Upper lobe of left lung (tissue), 6 donors: ENCODE results near the gene ZNF219. TPM values are rescaled to one million over a fixed set of nuclear protein-coding genes. Genes with fewer than 3 reads are reported as not detected.

Experiments used
- ATAC-seq, 2 donors: fragments of 200-7000 bp; cut with Tn5 transposase; one replicate each; pipeline ENCODE4 v1.9.1; 2022; ENCODE audit warnings: mild to moderate bottlenecking in 2 of 2, moderate library complexity in 2 of 2; ENCODE audit not compliant: low FRiP score in 2 of 2
- DNase-seq, 2 donors: peaks; one replicate each; pipeline ENCODE4 v3.0.0-alpha.2; 2019 to 2020
- H3K27ac ChIP-seq, 4 donors: fragments of 200-600 bp; sonication (generic); one replicate each; pipeline ENCODE4 v1.5.1; 2016 to 2019
- H3K27me3 ChIP-seq, 4 donors: fragments of 200-600 bp; sonication (generic); one replicate each; pipeline ENCODE4 v1.5.1; 2017 to 2019
- H3K36me3 ChIP-seq, 4 donors: fragments of 200-600 bp; sonication (generic); one replicate each; pipeline ENCODE4 v1.5.1; 2016 to 2019
- H3K4me1 ChIP-seq, 4 donors: fragments of 200-600 bp; sonication (generic); one replicate each; pipeline ENCODE4 v1.5.1; 2018 to 2019
- H3K4me3 ChIP-seq, 4 donors: fragments of 200-600 bp; sonication (generic); one replicate each; pipeline ENCODE4 v1.5.1; 2017 to 2019; ENCODE audit warnings: mild to moderate bottlenecking in 2 of 4, moderate library complexity in 1 of 4
- H3K9me3 ChIP-seq, 4 donors: fragments of 200-600 bp; sonication (generic); one replicate each; pipeline ENCODE4 v1.5.1; 2018 to 2019
- CTCF ChIP-seq, 6 experiments: fragments of 450-650 bp in 4 of 6; fragments of 200-600 bp in 2 of 6; sonication (generic) in 2 of 6; IDR thresholded peaks; one replicate each; pipeline ENCODE4 v1.5.1; 2016 to 2019; ENCODE audit warnings: antibody characterized with exemption in 6 of 6
- EP300 ChIP-seq, 4 donors: sonication (generic); formaldehyde crosslinking; IDR thresholded peaks; one replicate each; pipeline ENCODE4 v1.5.1; 2017; ENCODE audit warnings: antibody characterized with exemption in 4 of 4, control low read depth in 2 of 4
- POLR2A ChIP-seq, 4 donors: fragments of 450-650 bp; IDR thresholded peaks; one replicate each; pipeline ENCODE4 v1.5.1; 2016 to 2017; ENCODE audit warnings: antibody characterized with exemption in 4 of 4, mild to moderate bottlenecking in 2 of 4
- POLR2AphosphoS5 ChIP-seq, 2 donors: sonication (generic); formaldehyde crosslinking; IDR thresholded peaks; one replicate each; pipeline ENCODE4 v1.5.1; 2017; ENCODE audit warnings: antibody characterized with exemption in 2 of 2
- WGBS, 2 donors: methylation state at CpG; one replicate each; pipeline ENCODE4 v1.1.5; 2017 to 2018; 5-methylcytosine and 5-hydroxymethylcytosine counted together
- small RNA-seq, 4 donors: library from RNA; depleted of rRNA; stranded (forward); fragments of <200 nt; gene quantifications; one replicate each; pipeline ENCODE3, GENCODE V24; 2016
- total RNA-seq, 6 donors: library from RNA; depleted of rRNA in 4 of 6; stranded (reverse); fragments of >200 nt in 4 of 6; gene quantifications; one replicate each; pipeline versions ENCODE4 v1.1.0 to v1.2.1, GENCODE V29; 2016 to 2021
- donor health status: DM: no; HTN: no; CAD: no; lungs with moderate emphysema.
- donor health status: DM: no; HTN: yes; CAD: no; lungs with severe emphysema.

The ZNF219 gene
- total RNA-seq, 6 donors from 2014 or later: 46.1 to 97.5 (median 56.3) TPM

DNA sequence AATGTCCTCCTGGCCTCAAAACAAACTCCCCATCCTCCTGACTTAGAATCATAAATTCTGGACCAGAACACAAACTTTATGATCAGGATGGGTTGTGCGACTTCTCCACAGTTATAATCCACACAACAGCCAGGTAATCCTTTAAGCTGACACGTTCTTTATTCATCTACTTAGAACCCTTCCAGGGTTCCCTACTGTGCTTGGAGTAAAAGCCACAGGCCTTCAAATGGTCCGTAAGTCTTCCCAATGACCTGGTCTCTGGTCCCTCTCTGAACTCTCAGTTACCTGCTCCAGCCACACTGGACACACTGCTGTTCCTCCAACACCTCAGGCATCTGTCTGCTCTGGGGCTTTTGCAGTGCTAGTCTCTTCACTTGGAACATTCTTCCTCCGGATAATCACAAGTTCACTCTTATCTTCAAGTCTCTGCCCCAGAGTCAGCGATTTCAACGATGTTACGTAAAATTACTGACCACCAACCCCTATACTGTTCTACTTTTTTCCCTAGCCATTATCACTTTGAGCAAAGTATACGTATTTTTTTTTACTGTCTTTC, 58.0 kb downstream of the ZNF219 start:
- Histone ChIP-seq H3K27ac (no peak overlapping the region), H3K4me3 (no peak overlapping the region), H3K36me3 (no peaks in the 10 kb centered on the region), H3K27me3 (no peaks in the 10 kb centered on the region), H3K4me1 (peaks cover 32 to 41% (median 34%) of the 10 kb centered on the region in 4 donors), H3K9me3 (no peaks in the 10 kb centered on the region)
- TF ChIP-seq CTCF (IDR thresholded peaks at IDR 0.05) (peak in 1 of 6 experiments; percentile 10), EP300 (IDR thresholded peaks at IDR 0.05) (no peak), POLR2A (IDR thresholded peaks at IDR 0.05) (no peak), POLR2AphosphoS5 (IDR thresholded peaks at IDR 0.05) (no peak)
- 75 to 77% methylated on average over 8 of the region's 8 CpGs for WGBS, 2 donors
- ATAC-seq (no peak), DNase-seq (no peak)

Small RNAs within 50 kb of the gene (small RNA-seq; reads per million reads assigned to genes)
- gene RNU6-252P: 0 reads per million in 4 donors

Other genes with a start within 250 kb of the ZNF219 start
- under 1 TPM in 3 of 6 donors, not detected in 3; 0.43 to 0.76 (median 0.51) TPM for gene RNASE3, start 207.3 kb downstream of the ZNF219 start, total RNA-seq
- 1 to 10 TPM in 5 of 6 donors, not detected in 1; 1.3 to 8.3 (median 4.9) TPM for gene RNASE2, start 143.2 kb downstream of the ZNF219 start, total RNA-seq
- 100 to 1,000 TPM in 1 of 6 donors, 10 to 100 TPM in 5; 39.2 to 202 (median 59.4) TPM for gene METTL17, start 108.7 kb downstream of the ZNF219 start, total RNA-seq
- gene SLC39A2, start 99.4 kb downstream of the ZNF219 start, total RNA-seq: under 1 TPM in 1 of 6 donors, not detected in 5; 0.30 TPM
- gene NDRG2, start 73.6 kb downstream of the ZNF219 start, total RNA-seq: 100 to 1,000 TPM in 2 of 6 donors, 10 to 100 TPM in 4; 69.7 to 280 (median 90.8) TPM
- not detected for gene TPPP2, start 68.4 kb downstream of the ZNF219 start, total RNA-seq
- not detected for gene RNASE13, start 63.8 kb downstream of the ZNF219 start, total RNA-seq
- gene RNASE7, start 56.3 kb downstream of the ZNF219 start, total RNA-seq: not detected
- gene RNASE8, start 40.8 kb downstream of the ZNF219 start, total RNA-seq: not detected
- gene ARHGEF40, start 28.4 kb downstream of the ZNF219 start, total RNA-seq: 10 to 100 TPM; 24.8 to 74.4 (median 36.0) TPM
- gene TMEM253, start 2.4 kb upstream of the ZNF219 start, total RNA-seq: 1 to 10 TPM in 2 of 6 donors, under 1 TPM in 1, not detected in 3; 0.94 to 3.4 (median 1.4) TPM
- gene OR5AU1, start 57.4 kb upstream of the ZNF219 start, total RNA-seq: not detected
- 100 to 1,000 TPM; 119 to 390 (median 293) TPM for gene HNRNPC, start 170.8 kb upstream of the ZNF219 start, total RNA-seq
- gene RPGRIP1, start 181.4 kb upstream of the ZNF219 start, total RNA-seq: 1 to 10 TPM in 1 of 6 donors, under 1 TPM in 4, not detected in 1; 0.15 to 1.0 (median 0.34) TPM